GM18499 (cell line): ENCODE data around the gene RUNDC1.
"Not testable (repeated sequence)": the region's sequence is repeated elsewhere in the genome, so short reads cannot be mapped to it uniquely, and the experiment has no call there.

ENCODE experiments used
- ATAC-seq: cut with Tn5 transposase; IDR thresholded peaks from one replicate; pipeline ENCODE4 v1.9.1; 2021; ENCODE audit warnings: moderate number of reproducible peaks; ENCODE audit not compliant: insufficient read depth, unreplicated experiment

The RUNDC1 gene

DNA sequence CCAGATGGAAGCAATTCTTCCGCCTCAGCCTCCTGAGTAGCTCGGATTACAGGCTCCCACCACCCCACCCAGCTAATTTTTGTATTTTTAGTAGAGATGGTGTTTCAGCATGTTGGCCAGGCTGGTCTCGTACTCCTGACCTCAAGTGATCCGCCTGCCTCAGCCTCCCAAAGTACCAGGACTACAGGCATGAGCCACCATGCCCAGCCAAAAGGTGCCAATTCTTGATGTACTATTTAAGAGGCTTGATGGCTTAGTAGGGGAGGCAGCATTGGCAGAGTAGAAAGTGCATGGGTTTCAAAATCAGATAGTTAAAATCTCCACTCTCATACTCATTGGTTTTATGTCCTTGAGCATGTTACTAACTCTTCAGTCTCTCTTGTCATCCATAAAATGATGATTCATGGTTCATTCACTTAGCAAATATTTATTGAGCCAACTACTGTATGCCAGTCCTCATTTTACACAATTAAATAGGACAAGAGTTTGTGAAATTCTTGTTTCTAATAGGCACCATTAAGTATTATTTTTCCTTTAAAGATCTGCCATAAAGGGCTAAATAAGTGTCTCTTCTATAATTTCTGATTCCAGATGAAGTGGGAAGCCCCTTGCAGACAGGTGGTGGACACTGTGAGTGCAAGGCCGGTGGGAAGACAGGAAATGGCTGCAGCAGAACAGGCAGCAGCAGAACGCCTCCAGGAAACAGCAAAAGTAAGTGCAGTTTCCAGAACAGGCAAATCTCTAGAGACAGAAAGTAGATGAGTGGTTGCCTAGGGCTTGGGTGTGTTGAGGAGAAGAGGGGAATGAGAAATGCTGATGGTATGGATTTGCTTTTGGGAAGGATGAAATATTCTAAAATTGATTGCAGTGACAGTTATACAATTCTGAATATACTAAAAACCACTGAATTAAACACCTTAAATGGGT, 9.6 kb downstream of the RUNDC1 start:
- ATAC-seq = no peak

DNA sequence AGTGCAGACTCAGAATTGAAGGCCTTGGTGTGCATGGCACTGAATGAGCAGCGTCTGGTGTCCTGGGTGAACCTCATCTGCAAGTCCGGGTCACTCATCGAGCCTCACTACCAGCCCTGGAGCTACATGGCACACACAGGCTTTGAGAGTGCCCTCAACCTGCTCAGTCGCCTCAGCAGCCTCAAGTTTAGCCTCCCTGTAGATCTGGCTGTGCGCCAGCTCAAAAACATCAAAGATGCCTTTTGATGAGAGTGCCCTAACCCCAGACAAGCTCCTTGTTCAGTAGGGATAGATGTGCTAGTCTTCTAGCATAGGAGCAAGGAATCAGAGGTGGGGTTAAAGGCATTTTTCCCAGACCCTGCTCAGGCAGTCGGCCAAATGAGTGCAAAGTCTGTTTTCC, 11.1 kb downstream of the RUNDC1 start:
- no peak for ATAC-seq

DNA sequence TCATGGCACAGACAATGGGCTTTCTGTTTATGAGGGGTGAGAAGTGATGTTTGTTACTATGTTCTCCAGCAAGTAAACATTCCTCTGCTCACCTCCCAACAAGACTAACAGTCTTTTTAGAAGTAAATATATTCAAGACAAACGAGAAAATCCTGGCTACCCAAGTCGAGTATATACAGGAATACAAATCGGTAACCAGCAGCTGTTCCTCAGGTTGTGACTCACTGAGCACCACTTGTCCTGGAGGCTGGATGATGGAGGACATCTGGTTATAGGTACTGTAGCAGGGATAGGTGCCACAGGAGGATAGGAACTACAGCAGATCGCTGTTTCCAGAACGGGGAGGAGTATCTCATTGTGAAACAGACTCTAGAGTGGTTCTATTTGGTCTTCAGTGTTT, 12.5 kb downstream of the RUNDC1 start:
- no peak for ATAC-seq

DNA sequence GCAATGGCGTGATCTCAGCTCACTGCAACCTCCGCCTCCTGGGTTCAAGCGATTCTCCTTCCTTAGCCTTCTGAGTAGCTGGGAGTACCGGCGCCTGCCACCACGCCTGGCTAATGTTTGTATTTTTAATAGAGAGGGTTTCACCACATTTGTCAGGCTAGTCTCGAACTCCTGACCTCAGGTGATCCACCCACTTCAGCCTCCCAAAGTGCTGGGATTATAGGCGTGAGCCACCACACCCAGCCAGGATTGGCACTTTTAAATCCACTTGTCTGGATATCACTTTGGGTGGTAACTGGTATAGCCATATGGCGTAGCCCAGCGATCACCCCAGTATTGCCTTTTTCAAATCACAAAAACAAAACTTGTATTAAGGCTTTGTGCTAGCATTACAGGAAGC, 13.5 kb downstream of the RUNDC1 start:
- ATAC-seq = not testable (repeated sequence)

DNA sequence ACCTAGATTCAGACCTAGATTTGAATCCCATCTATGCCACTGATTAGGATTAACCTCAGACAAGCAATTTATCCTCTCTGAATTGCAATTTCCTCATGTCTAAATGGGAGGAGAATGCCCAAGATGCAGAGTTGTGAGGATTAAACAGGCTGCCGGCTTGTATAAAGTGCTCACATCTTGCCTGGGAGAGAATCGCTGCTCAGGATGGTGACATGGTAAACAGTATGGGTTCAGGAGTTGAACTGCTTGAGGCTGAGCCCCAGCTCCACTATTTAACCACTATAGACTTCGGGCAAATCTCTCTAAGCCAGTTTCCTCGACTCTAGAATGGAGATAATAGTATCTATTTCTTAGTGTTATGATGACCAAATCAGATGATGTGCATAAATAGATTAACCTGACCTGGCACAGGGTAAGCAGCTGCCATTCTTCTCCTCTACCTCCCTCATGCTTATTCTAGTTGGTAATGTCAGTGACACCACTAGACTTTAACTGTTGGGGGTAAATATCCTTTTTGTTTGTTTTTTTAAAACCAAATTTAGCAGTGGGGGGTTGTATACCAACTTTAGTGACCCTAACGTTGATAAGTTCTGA, 17.1 kb downstream of the RUNDC1 start:
- ATAC-seq = no peak

DNA sequence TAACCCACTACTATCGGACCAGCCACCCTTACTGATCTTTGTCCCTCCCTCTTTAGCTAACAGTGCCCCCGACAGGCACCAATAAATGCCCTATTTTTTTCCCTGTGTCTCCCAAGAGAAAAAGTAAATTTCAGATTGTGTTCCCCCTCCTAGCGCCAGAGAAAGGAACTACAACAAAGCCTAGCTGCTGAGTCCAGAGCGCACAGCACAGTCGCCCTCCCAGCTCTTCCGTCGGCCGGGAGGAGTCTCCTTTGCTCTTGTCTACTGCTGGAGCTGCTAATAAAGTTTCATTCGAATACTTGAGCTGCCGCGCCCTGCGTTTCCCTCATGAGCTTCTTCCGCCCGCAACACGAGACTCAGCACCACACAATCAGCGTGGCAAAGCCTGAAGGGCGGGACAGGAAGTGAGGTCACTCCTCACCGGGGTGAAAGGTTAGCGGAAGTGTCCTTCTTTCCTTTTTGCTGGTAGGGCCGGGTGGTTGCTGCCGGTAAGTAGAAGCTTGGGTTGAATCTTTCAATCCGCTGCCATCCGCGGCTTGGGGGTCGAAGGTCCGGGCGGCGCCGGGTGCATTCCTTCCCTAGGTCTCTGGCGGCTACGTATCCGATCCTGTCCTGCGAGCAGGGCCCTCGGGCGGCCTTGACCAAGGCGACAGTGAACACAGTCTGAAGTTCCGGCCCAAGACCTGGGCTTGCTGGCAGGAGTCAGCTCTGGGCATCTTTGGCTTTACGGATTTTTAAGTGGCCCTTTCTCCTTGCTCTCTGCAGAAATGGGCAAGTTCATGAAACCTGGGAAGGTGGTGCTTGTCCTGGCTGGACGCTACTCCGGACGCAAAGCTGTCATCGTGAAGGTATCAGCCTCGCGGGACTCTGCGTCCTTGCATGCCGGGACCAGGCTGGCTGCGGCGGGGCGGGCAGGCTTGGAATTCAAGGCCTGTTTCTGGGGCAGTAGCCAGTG, 17.9 kb downstream of the RUNDC1 start, which contains the start of gene RPL27:
Gene RPL27, plus strand, starts transcription at position 436 of the 955 bp plus-strand sequence. Its CDS starts 332 bp downstream, at position 768.
- ATAC-seq = peak; percentile 84

DNA sequence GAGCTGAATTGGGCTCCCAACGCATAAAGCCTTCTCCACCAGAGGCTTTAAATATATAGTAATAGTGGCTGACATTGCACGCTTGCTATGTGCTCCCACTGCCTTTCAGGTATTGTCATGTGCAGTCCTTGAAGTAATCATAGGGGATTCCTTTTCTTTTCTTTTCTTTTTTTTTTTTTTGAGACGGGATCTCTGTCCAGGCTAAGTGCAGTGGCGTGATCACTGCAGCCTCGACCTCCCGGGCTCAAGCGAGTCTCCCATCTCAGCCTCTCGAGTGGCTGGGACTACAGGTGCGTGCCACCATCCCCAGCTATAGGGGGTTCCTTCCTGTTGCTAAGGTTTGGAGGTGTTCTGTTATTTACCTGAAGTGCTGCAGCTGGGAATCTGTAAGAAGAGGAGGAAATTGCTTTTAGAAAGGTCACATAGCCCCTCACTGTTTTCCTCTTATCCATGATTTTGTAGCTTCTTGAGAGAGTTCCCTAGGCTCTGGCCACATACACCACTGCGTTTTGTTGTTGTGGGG, 18.7 kb downstream of the RUNDC1 start:
- ATAC-seq = no peak

DNA sequence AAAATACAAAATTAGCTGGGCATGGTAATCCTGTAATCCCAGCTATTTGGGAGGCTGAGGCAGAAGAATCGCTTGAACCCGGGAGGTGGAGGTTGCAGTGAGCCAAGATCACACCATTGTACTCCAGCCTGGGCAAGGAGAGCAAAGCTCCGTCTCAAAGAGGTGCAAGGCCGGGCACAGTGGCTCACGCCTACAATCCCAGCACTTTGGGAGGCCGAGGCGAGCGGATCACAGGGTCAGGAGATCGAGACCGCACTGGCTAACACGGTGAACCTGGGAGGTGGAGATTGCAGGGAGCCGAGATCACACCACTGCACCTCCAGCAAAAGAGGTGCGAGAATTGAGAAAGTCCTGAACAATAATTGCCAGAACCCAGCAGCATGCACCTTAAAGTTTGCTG, 20.5 kb downstream of the RUNDC1 start:
- not testable (repeated sequence) for ATAC-seq

DNA sequence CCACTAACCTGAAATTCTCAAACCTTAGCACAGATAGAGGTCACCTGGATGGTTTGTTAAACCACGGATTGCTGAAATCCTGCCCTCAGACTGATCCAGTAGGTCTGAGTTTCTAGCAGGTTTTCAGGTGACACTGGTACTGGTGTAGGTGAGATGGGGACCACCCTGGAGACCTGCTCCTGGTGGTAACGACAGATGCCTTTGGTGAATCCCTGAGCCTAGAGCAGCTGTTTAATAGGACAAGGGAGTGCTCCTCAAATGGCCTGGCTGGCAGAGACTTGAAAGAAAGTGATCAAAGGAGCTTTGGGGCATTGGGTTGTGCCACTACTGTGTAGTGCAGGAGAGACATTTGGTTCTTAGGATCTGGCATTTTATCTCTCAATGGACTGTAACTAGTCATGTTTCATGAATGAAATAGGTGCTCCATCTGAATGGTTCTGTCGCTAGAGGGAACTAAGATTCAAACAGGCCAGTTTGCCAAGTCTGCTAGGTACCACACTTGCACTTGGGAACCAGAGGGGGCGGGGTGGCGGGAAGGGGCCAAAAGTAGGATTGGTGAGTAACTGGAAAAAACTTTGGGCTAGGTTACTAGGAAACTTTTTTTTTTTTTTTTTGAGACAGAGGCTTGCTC, 23.3 kb downstream of the RUNDC1 start:
- ATAC-seq = no peak

DNA sequence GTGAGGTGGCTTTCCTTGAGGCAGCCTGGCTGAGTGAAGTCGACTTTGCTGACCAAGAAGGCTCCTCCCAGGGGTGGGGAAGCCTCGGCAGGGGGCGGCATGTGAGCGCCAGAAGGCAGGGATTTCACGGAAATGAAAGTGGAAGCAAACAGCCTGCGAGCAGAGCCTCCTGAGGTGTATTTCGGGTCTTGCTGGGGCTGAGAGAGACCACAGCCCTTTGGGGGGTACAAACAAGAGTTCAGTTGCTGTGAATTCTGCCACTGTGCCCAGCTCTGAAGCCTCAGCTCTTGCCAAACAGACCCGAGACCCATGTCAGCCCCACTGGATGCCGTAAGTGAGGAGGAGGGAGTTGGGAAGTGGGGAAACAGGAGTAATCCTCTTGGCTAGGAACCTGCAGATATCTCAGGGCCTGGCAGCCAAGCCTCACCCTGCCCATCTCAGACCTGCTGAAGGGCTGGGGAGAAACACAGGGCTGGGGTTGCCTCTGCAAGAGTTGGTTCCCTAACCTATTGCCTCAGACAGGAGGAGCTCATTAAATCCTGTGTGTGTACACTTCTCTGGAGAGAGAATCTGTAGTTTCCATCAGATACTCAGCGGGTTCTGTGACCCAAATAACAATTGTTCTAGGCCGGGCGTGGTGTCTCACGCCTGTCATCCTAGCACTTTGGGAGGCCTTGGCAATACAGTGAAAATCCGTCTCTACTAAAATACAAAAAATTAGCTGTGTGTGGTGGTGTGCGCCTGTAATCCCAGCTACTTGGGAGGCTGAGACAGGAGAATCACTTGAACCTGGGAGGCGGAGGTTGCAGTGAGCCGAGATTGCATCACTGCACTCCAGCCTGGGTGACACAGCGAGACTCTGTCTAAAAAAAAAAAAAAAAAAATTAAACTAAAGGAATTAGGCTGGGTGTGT, 26.5 kb downstream of the RUNDC1 start, which contains the start of gene IFI35:
Gene IFI35, plus strand, starts transcription at position 146 of the 913 bp plus-strand sequence. Its CDS starts 164 bp downstream, at position 310.
- no peak for ATAC-seq

DNA sequence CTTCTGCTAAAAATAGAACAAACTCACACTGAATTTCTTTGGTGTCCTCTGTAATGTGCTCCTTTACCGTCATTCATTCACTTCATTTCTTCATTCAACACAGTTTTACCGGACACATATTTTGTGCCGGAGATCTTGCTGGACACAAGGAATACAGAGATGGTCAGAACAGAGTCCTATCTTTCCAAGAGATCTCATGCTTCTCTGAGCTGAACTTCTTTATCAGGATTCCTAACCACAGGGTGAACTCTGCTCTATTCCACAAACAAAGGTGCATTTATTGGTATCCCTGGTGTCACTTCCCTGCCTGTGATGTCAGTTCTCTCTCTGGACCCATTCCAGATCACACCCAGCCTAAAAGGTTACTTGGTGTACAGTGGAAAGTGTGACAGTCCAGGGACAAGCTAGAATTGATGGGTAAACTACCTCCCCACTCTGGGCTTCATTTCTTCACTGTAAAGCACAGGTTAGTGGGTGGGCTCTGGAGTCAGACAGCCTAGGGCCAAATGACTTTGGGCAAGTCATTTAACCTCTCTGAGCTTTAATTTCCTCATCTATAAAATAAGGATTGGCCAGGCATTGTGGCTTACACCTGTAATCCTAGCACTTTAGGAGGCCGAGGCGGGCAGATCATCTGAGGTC, 30.4 kb downstream of the RUNDC1 start:
- ATAC-seq = no peak

DNA sequence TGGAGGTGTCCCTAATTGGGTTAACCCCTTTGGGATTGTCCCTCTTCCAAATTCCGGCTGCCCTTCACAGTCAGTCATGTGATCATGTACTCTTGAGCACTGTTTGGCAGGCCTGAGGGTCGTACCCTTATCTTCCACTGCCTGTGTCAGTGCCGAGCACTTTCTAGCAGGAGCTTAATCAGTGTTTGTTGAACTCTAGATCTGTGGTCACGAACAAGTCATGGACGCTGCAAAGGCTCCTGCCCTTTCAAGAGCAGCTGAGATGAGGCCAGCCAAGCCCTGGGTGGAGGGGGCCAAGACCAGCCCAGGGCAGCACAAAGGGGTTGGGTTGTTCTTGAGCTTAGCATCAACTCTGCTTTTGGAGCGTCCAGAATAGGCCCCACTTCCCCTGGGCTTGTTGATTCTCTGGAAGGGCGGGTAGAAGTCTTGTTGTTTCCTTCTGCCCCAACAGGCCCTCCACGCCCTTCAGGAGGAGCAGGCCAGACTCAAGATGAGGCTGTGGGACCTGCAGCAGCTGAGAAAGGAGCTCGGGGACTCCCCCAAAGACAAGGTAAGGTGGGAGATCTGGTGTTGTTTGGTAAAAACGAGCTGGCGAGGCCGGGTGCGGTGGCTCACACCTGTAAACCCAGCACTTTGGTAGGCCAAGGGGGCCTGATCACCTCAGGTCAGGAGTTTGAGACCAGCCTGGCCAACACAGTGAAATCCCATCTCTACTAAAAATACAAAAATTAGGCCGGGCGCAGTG, 31.5 kb downstream of the RUNDC1 start:
- ATAC-seq = no peak

DNA sequence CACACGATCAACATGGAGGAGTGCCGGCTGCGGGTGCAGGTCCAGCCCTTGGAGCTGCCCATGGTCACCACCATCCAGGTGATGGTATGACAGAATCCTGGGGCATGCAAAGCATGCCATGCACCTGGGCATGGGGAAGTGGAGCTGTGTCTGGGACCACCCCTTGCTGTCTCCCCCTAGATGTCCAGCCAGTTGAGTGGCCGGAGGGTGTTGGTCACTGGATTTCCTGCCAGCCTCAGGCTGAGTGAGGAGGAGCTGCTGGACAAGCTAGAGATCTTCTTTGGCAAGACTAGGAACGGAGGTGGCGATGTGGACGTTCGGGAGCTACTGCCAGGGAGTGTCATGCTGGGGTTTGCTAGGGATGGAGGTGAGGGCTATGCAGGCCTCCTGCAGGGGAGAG, 32.9 kb downstream of the RUNDC1 start:
- no peak for ATAC-seq

DNA sequence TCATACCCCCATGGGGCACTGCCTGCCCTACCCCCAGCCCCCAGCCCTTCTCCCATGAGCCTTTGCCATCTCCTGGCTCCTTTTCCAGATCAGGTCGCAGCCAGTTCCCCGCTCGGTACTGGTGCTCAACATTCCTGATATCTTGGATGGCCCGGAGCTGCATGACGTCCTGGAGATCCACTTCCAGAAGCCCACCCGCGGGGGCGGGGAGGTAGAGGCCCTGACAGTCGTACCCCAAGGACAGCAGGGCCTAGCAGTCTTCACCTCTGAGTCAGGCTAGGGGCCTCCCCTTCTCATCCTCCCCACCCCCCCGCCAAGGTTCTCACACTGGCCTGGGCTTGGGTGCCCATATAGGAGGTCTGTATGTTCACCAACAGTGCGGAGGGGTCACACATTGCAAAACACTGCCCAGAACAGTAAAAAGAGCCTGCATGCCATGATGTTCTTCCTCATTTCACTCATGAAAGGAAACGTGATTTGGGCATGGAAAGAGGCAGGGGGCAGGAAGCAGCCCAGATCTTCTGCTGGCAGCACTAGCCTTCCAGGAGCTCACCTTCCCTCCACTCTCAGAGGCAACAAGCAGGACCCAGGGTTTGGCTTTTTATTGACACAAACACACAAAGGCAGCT, 33.8 kb downstream of the RUNDC1 start:
- no peak for ATAC-seq

DNA sequence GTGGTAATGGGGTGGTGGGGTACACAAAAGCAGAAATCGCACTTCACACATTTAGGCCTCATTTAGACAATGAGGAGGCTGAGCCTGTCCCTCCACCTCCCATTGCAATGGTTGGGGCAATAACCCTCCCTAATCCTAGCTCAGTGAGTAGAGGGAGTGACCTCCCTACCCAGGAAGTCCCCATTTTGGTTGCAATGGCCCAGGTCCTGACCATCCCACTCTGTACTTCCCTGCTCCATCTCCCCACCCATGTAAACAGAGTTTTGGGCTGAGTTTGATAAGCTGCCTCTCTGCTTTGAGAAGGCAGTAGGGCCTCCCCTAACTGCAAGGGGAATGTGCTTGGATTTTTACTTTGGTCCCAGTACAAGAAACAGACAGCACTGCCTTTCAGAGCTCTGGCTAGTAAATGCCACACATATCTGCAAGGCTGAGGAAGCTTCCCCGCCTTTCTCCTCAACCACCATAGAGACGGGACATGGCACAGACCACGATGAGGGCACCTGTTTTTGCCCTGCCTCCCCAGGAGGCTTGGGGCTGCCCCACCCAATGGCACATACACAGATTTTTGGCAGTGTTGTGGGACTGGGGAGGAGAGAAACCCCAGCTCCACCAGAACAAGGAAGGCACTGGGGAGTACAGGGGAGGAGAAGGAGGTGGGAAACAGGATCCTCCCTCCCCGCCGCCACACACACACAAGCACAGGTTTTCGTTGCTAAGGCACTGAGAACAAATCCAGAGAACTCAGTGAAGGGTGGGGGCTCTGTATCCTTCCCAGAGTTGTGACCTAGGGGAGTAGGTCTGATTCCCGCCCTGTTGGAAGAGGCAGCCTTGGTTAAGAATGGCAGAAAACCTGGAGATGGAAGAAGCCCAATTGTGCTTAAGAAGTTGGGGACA, 34.5 kb downstream of the RUNDC1 start:
- ATAC-seq = no peak

DNA sequence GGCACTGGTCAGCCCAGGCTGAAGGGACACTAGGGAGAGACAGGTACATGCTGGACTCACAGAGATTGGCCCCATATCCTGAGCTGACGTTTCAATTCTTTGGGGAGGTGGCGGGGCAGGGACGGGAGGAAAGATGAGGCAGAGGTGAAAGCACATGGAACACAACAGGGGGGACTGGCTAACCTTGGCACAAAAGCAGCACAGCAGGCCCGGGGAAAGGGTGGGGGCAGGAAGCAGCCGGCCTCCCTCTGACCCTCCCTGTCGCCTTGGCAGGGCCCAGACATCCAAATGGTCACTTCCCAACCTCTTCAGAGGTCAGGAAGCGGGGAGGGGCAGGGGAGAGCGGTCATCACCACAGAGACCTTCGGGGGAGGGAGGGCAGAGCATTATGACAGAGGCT, 35.2 kb downstream of the RUNDC1 start:
- ATAC-seq = no peak
